Left ventricle myocardium inferior (tissue), 1 donor: Measurements from ENCODE around the gene NRG3. TPM values are rescaled to one million over a fixed set of nuclear protein-coding genes. Genes with fewer than 3 reads are reported as not detected.

Experiments
- DNase-seq: peaks from one replicate; pipeline ENCODE4 v3.0.0-alpha.2; 2020
- H3K27ac ChIP-seq: fragments of 200-600 bp; replicated peaks from 2 replicates; pipeline ENCODE4 v1.8.0; 2021
- H3K27me3 ChIP-seq: fragments of 200-600 bp; 2 replicates; pipeline ENCODE4 v1.8.0; 2021; ENCODE audit warnings: low read depth
- H3K36me3 ChIP-seq: fragments of 200-600 bp; 2 replicates; pipeline ENCODE4 v1.8.0; 2021
- H3K4me1 ChIP-seq: fragments of 200-600 bp; 2 replicates; pipeline ENCODE4 v1.8.0; 2021
- H3K4me3 ChIP-seq: fragments of 200-600 bp; 2 replicates; pipeline ENCODE4 v1.8.0; 2021; ENCODE audit warnings: mild to moderate bottlenecking, moderate library complexity
- H3K9me3 ChIP-seq: fragments of 200-600 bp; replicated peaks from 2 replicates; pipeline ENCODE4 v1.8.0; 2021
- CTCF ChIP-seq: fragments of 200-600 bp; IDR thresholded peaks from 2 replicates; pipeline ENCODE4 v1.8.0; 2021; ENCODE audit warnings: antibody characterized with exemption, mild to moderate bottlenecking, borderline replicate concordance
- intact Hi-C: fragments of 100-400 bp; cut with micrococcal nuclease; formaldehyde crosslinking; loops from one replicate; pipeline ENCODE4 v1.11.0; 2022
- total RNA-seq: library from RNA; stranded (reverse); fragmentation: NEBNext Ultra II Directional; extraction: Animal tissue kit (Norgen Biotek cat#: 25700); gene quantifications from one replicate; pipeline ENCODE4 v1.2.1, GENCODE V29; 2021
- donor health status: DM: no; HTN: yes; CAD: no; lungs with severe emphysema.

Gene NRG3
- total RNA-seq, 1 donor from 2014 or later, result 0.11 TPM

GRCh38 chr10:82238291-82238690 lies 363.3 kb downstream of the NRG3 start:
- Histone ChIP-seq H3K9me3 (peaks cover 11% of the 10 kb centered on the region), H3K4me1 (no peaks in the 10 kb centered on the region), H3K36me3 (no peaks in the 10 kb centered on the region), H3K27me3 (no peaks in the 10 kb centered on the region), H3K27ac (no peak overlapping the region), H3K4me3 (no peak overlapping the region)
- TF ChIP-seq CTCF, result no peak
- intact Hi-C loops, result no loop called here
- no peak for DNase-seq

GRCh38 chr10:82240408-82240807 lies 365.4 kb downstream of the NRG3 start:
- TF ChIP-seq CTCF, result no peak

GRCh38 chr10:82242778-82243177 lies 367.8 kb downstream of the NRG3 start:
- intact Hi-C loops, result no loop called here

More at GRCh38 chr10:82240408-82240807, 365.4 kb downstream of the NRG3 start:
- Histone ChIP-seq H3K4me3 (no peak overlapping the region), H3K36me3 (no peaks in the 10 kb centered on the region), H3K9me3 (peaks cover 21% of the 10 kb centered on the region), H3K27me3 (no peaks in the 10 kb centered on the region), H3K4me1 (no peaks in the 10 kb centered on the region), H3K27ac (no peak overlapping the region)
- DNase-seq, result no peak
- intact Hi-C loops, result no loop called here

GRCh38 chr10:82245157-82245556 lies 370.2 kb downstream of the NRG3 start:
- Histone ChIP-seq H3K36me3 (no peaks in the 10 kb centered on the region), H3K27ac (no peak overlapping the region), H3K9me3 (peaks cover 21% of the 10 kb centered on the region), H3K4me3 (no peak overlapping the region), H3K27me3 (no peaks in the 10 kb centered on the region), H3K4me1 (no peaks in the 10 kb centered on the region)
- no peak for TF ChIP-seq CTCF
- no peak for DNase-seq
- intact Hi-C loops, result no loop called here

More at GRCh38 chr10:82242778-82243177, 367.8 kb downstream of the NRG3 start:
- H3K36me3 ChIP-seq, result no peaks in the 10 kb centered on the region
- H3K4me3 ChIP-seq, result no peak overlapping the region
- no peak for TF ChIP-seq CTCF
- no peak for DNase-seq
- H3K4me1 ChIP-seq, result no peaks in the 10 kb centered on the region
- H3K27ac ChIP-seq, result no peak overlapping the region
- H3K27me3 ChIP-seq, result no peaks in the 10 kb centered on the region
- peaks cover 21% of the 10 kb centered on the region for H3K9me3 ChIP-seq

GRCh38 chr10:82245906-82246560 lies 371.0 kb downstream of the NRG3 start:
- Histone ChIP-seq H3K9me3 (peaks cover 21% of the 10 kb centered on the region), H3K4me1 (no peaks in the 10 kb centered on the region), H3K36me3 (no peaks in the 10 kb centered on the region), H3K4me3 (no peak overlapping the region), H3K27ac (no peak overlapping the region), H3K27me3 (no peaks in the 10 kb centered on the region)
- DNase-seq, result no peak
- no peak for TF ChIP-seq CTCF
- intact Hi-C loops, result no loop called here
